Neural progenitor cell (in vitro differentiated cells): ENCODE results near the gene KIF2C.

ENCODE experiments used
- CTCF ChIP-seq: fragments of 200-600 bp; sonication (generic); IDR thresholded peaks from 2 replicates; pipeline ENCODE4 v1.5.1; 2017; ENCODE audit warnings: antibody characterized with exemption, mild to moderate bottlenecking
- EZH2 ChIP-seq: fragments of 200-600 bp; sonication (generic); IDR thresholded peaks from 2 replicates; pipeline ENCODE4 v1.6.1; 2017; ENCODE audit warnings: antibody characterized with exemption, mild to moderate bottlenecking, moderate library complexity
- EZH2phosphoT487 ChIP-seq: fragments of 200-600 bp; sonication (generic); IDR thresholded peaks from 2 replicates; pipeline ENCODE4 v1.6.1; 2017; ENCODE audit warnings: antibody characterized with exemption

GRCh38 chr1:44733365-44733764 lies 6.3 kb upstream of the KIF2C start:
- no peak for TF ChIP-seq EZH2
- TF ChIP-seq CTCF: no peak
- TF ChIP-seq EZH2phosphoT487: no peak
